Peyer's patch (tissue), 4 donors: Measurements from ENCODE around the gene MAGI3.

Source experiments
- CTCF ChIP-seq, 6 experiments: fragments of 450-650 bp in 4 of 6; fragments of 200-600 bp in 2 of 6; sonication (generic) in 1 of 6; IDR thresholded peaks; one replicate each; pipeline ENCODE4 v1.5.1; 2017 to 2019; ENCODE audit warnings: antibody characterized with exemption in 6 of 6, mild to moderate bottlenecking in 3 of 6, moderate library complexity in 1 of 6
- POLR2A ChIP-seq, 2 donors: fragments of 450-650 bp; IDR thresholded peaks; one replicate each; pipeline ENCODE4 v1.5.1; 2017; ENCODE audit warnings: antibody characterized with exemption in 2 of 2, mild to moderate bottlenecking in 2 of 2, moderate library complexity in 2 of 2

GRCh38 chr1:113714606-113715269 lies 324.4 kb downstream of the MAGI3 start:
- peak in 1 of 6 experiments; percentile 13 for TF ChIP-seq CTCF (IDR thresholded peaks at IDR 0.05)
- TF ChIP-seq POLR2A (IDR thresholded peaks at IDR 0.05) = no peak
